Measurements from ENCODE around the gene DGKI.

DNA sequence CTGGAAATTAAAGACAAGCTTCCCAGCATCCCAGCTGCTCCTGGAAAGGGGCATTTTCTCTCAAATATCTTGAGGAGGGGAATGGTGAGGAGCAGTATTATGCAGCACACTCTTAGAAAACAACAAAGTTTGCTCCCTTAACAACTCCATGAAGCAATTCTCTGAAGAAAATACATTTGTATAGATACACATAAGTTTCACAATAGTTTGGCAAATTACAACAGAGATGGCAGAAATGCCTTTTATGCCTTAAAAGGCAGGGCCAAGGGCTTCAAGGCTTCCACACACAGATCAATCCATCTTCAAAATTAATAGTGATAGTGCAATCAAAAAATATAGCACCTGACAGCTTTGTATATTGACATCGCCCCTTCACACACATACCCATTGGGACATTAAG is 12.2 kb downstream of the DGKI start:
- TF ChIP-seq, protein P1, sequence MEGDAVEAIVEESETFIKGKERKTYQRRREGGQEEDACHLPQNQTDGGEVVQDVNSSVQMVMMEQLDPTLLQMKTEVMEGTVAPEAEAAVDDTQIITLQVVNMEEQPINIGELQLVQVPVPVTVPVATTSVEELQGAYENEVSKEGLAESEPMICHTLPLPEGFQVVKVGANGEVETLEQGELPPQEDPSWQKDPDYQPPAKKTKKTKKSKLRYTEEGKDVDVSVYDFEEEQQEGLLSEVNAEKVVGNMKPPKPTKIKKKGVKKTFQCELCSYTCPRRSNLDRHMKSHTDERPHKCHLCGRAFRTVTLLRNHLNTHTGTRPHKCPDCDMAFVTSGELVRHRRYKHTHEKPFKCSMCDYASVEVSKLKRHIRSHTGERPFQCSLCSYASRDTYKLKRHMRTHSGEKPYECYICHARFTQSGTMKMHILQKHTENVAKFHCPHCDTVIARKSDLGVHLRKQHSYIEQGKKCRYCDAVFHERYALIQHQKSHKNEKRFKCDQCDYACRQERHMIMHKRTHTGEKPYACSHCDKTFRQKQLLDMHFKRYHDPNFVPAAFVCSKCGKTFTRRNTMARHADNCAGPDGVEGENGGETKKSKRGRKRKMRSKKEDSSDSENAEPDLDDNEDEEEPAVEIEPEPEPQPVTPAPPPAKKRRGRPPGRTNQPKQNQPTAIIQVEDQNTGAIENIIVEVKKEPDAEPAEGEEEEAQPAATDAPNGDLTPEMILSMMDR (IDR thresholded peaks at IDR 0.05): no peak
- TF ChIP-seq POLR2AphosphoS5 (IDR thresholded peaks at IDR 0.05): no peak
- no peak for TF ChIP-seq POLR2A (IDR thresholded peaks at IDR 0.05)

Data from stomach (tissue), 4 donors.